Loucy (cell line): ENCODE measurements around the gene PRRG3.

Experiments used
- CTCF ChIP-seq: fragments of 200-600 bp; sonication (generic); conservative IDR thresholded peaks from 2 replicates; pipeline ENCODE4 v1.5.1; 2014; ENCODE audit warnings: mild to moderate bottlenecking, antibody characterized with exemption, low read length
- EZH2phosphoT487 ChIP-seq: fragments of 200-600 bp; IDR thresholded peaks from 2 replicates; pipeline ENCODE4 v1.6.1; 2018; ENCODE audit warnings: antibody characterized with exemption, mild to moderate bottlenecking, moderate library complexity, borderline replicate concordance

- TF ChIP-seq CTCF, result no peak
- TF ChIP-seq EZH2phosphoT487, result no peak
Measured at GRCh38 chrX:151702741-151703340, 7.6 kb downstream of the PRRG3 start.
